ENCODE data around the gene STARD3.

DNA sequence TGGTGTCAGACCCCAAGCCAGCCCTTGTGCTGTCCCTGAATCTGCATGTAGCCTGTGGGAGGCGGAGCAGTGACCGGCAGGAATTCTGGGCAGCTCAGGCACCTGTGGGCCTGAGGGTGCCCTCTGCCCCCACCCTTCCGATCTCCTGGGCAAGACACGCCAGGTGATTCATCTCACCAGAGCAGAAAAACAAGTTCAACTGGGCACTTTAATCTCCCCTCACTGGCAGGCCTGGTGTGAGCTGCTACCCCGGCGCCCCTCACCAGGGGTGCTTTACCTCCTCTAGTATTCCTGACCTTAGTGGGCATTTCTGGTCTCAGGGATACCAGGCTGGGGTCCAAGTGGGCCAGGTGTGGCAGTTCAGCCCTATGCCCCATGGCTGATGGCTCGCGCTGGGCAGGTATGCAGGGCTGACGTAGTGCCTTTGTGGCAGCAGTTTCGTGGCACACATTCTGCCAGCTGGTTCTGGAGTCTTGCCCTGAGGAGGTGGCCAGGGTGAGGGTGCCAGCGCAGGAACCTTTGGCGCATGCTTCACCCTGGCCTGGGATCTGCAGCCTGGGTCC is 68.9 kb downstream of the STARD3 start:
- TF ChIP-seq, protein P1, sequence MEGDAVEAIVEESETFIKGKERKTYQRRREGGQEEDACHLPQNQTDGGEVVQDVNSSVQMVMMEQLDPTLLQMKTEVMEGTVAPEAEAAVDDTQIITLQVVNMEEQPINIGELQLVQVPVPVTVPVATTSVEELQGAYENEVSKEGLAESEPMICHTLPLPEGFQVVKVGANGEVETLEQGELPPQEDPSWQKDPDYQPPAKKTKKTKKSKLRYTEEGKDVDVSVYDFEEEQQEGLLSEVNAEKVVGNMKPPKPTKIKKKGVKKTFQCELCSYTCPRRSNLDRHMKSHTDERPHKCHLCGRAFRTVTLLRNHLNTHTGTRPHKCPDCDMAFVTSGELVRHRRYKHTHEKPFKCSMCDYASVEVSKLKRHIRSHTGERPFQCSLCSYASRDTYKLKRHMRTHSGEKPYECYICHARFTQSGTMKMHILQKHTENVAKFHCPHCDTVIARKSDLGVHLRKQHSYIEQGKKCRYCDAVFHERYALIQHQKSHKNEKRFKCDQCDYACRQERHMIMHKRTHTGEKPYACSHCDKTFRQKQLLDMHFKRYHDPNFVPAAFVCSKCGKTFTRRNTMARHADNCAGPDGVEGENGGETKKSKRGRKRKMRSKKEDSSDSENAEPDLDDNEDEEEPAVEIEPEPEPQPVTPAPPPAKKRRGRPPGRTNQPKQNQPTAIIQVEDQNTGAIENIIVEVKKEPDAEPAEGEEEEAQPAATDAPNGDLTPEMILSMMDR (IDR thresholded peaks at IDR 0.05; ENCODE audit: extremely low read depth in 1 of 2, insufficient read depth in 1 of 2, low read depth in 1 of 2, low read length in 2 of 2), result no peak
- no peak for TF ChIP-seq POLR2AphosphoS5 (IDR thresholded peaks at IDR 0.05; ENCODE audit: insufficient read depth, low read depth, low read length)
- no peak for TF ChIP-seq POLR2A (IDR thresholded peaks at IDR 0.05; ENCODE audit: low read depth, low read length)

All from endothelial cell of umbilical vein (primary cell).